GM19372 (cell line): Measurements from ENCODE around the gene PTPRT.

Source experiments
- ATAC-seq: cut with Tn5 transposase; IDR thresholded peaks from one replicate; pipeline ENCODE4 v1.9.1; 2021; ENCODE audit warnings: mild to moderate bottlenecking, low read depth, moderate library complexity; ENCODE audit not compliant: unreplicated experiment

PTPRT gene

DNA sequence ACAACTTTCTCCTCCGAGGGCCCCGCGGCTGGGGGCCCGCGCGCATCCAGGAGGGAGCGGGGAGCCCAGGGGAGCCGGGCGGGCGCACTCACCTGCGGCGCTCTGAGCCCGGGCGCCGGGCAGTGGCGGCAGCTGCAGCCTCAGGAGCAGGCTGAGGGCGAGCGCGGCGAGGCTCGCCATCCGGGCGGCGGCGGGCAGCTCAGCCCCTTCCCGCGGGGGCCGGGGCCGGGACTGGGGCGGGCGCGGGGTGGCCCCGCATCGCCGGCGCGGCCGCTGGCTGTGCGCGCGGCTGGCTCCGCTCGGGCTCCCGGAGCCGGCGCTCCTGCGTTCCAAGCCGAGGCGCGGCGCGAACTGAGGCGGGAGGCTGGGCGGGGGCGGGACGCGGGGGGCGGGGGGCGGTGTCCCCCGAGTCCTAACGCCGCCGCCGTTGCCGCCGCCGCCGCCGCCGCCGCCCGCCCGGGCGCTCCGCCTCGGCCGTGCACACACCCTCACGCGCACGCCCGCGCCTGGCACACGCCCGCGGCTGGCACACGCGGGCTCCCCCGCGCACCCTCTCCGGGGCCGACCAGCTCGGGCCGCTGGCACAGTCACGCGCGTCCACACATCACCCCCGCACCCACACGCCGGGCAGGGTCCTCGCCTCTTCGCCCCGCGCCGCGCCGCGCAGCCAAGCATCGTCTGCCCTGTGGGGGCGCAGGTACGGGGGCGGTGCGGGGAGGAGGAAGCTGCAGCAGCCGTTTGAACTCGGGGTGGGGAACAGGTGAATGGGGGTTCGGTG, at the start of gene PTPRT:
Gene PTPRT (minus strand): TSS at position 353 of the 778 bp plus-strand sequence. CDS start 173 bp downstream, at position 180.
- no peak for ATAC-seq

DNA sequence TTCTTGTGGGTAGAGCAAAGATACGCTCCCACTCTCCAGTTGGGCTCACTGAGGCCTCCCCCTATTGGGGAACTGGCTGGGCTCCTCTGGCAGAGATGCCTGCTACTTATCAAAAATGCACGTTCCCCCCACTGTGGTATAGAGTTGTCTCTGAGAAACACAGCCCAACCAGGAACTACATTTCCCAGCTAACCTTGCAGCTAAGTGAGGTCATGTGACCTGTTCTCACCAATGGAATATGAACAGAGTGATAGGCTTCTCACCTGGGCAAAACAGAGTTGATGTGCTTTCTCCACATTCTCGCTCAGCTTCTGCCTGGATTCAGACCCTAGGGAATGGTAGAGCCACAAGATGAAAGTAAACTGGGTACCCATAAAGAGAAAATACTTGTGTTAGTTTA, 49.1 kb upstream of the PTPRT start:
- ATAC-seq, result no peak

DNA sequence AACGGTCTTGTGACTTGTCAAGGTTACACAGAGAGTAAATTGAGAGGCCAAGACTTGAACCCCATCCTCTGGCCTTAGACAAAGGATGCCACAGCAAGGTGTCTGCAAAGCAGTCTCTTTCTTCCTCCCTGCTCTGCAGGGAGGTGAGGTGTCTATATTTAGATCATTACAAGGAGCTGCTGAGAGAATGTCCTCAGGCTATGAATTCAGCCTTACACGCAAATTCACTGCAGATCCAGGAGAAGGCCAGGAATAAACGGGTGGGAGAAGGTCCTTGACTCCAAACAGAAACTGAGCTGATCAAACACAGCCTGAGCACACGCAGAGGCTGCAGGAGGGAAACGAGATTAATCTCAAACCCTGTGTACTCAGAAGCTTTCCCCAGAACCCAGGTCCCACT, 48.6 kb upstream of the PTPRT start:
- no peak for ATAC-seq

DNA sequence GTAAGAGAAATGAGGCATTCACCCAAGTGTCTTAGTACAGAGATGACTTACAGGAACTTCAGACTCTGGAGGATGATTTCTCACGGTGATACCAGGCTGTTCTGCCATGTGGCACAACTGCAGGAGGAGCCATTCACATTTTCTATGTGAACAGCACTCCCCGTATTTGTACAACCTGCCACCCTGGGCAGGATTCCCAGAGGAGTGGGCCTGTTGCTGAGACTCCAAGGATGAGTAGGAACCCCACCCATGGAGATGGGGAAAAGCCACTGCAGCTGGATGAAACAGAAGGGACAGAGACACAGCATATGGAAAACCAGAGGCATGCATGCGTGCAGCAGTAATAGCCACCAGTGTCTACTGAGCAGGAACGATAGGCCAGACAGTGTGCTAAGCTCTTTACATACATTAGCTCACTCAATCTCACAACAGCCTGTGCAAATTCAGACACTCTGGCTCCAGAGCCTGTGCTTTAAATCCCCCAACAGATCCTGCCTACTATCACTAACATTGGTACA, 48.0 kb upstream of the PTPRT start:
- no peak for ATAC-seq

DNA sequence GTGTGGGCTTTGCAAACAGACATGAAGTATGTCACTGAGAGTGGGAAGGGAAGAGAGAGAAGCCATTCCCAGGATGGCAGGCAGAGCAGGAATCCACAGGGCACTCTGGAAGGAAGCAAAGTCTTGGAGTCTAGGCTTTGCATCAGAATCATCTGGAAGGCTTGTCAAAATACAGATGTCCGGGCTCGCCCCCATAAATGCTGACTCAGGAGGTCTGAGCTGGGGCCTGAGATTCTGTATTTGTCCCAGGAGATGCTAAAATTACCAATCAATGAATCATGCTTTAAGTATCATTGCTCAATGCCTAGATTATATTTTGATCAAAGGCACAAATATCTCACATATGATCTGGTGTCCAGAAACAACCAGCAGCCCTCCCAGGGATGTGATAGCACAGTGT, 46.3 kb upstream of the PTPRT start:
- ATAC-seq, result no peak

DNA sequence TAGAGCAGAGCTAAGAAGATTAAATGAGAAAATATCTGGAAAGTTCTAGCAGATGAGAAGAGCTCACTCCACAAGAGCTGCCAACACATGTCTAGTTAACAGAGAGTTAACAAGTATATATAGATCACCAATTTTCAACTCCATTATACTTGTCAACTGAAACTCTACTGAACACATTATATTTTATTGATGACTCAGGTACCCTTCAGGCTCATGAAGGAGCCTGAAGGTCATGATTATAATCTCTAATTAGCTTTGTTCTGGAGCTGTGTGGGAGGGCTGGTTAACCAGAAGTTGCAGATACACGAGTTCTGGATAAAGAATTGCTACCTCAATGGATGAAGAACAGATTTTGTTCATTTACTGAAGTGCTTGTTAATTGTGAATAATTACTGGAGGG, 42.1 kb upstream of the PTPRT start:
- ATAC-seq, result no peak

DNA sequence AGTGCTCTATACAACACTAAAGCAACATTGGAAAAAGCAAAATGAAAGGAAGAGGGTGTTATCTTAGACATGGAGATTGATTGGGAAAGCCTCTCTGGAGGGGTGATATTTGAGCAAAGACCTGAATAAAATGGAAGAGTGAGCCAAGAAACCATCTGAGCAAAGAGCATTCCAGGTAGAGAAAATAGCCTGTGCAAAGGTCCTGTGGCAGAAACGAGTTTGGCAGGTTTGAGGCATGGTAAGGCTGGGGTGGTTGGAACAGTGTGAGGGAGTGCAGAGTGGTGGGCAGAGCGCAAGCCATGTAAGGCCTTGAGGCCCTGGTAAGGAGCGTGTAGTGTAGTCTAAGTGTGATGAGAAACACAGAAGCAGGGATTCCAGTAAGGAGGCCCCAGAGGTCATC, 40.0 kb upstream of the PTPRT start:
- ATAC-seq, result no peak

DNA sequence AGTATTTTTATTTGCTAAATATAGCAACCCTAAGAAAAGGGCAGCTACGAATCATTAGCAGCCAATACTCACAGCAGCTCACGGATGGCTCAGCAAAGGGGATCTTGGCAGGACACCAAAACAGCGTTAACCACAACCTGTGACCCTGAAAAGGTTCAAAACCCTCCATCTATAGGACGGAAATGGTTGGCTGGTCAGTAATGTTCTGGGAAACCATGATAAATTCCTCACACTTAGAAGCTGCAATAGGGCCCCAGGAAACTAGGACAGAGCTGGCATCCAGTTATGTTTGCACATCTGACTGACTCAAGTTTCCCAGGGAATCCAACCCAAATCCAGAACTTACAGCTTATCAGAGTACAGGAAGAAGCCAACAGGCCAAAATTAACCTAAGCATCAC, 30.9 kb upstream of the PTPRT start:
- no peak for ATAC-seq

DNA sequence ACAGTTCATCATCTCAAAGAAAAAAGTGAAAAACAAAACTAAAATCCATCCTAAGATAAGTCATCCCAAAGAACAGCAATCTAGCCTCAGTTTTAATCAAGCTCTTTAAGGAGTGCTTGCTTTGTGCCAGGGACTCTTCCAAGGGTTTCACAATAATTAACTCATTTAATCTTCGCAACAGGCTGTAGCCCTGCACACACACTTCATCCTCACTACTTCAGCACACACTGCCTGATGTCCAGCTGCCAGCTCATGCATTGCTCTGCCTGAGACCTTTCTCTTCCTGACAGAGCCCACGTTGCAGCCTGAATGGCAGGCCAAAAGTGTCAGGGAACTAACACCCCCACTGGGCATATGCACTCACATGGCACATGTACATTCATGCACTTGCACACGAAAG, 21.2 kb upstream of the PTPRT start:
- no peak for ATAC-seq

DNA sequence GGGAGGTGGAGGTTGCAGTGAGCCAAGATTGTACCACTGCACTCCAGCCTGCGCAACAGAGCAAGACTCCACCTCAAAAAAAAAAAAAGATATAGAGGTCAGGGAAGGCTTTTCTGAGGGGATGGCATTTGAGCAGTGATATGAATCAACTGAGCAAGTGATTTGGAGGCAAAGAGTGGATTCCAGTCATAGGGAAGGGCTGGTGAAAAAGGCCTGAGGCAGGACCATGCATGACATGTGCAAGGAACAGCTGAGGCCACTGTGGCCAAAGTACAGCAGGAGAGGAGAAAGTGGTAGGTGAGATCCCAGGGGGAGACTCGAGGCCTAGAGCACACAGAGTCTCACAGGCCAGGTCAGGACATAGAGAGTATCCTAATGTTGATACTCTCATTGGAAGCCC, 20.1 kb upstream of the PTPRT start:
- no peak for ATAC-seq

DNA sequence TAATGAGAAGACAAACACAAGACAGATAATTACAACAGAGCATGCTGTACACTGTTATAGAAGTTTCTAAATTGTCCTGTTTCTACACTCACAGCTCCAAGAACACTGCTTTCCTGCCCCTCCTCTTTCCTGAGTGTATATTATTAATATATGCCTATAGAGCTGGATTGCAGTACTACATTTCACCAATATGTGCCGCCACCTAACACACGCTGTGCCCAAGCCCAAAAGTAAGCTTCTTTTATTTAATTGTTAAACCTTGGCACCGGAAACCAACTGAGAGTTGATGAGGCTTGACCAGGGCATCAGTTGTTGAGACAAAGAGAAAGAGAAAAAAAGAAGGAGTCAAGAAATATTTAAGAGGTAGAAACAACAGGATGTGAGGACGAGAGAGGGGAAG, 16.0 kb upstream of the PTPRT start:
- ATAC-seq, result no peak

DNA sequence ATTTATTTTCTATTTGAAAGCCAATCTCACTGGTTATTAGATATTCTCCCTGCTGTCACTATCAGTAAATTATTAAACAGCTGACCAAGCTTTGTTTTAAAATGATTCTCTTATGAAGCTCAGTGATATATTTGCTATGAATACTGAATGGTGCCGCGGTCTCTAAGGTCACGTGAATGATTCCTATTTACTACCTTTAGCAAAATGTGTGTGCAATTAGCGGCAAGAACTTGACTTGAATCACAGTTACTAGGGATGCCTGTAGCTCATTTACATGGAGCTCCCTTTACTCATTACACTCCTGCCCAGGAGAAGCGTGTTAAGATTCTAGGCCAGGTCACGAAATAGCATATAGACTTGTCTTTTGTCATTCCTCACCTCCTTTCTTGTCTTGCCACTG, 12.4 kb upstream of the PTPRT start:
- no peak for ATAC-seq

DNA sequence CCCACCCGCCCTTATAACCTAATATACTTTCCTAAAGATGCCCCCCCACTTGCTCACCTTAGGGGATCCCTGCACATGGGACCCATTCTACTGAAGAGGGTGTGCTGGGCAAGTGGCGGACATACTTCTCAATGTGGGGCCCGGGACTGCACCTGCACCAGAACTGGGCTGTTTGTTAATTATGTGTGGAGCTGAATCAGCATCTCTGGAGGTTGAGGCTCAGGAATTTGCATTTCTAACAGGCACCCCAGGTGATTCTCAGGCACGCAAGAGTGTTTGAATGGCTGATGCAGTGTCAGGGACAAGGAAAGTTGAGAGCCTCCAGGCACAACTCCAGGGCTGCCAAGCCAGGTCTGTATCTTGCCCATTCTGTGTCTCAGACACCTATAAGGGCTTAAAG, 8.9 kb upstream of the PTPRT start:
- no peak for ATAC-seq

DNA sequence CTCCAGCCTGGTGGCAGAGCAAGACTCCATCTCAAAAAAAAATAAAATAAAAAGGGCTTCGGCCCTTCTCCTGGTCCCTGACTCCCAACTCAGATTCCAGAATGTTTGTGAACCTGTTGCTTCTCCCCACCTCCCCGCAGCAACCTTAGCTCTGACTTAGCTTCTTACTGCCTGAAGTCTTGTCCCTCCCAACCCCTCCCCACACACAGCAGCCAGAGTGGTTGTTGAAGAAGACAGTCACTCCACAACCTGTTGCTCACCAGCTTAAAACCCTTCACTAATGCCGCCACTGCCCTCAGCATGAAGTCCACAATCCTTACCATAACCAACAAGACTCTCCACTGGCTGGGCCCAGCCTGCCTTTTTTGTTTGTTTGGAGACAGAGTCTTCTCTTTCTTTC, 6.5 kb upstream of the PTPRT start:
- no peak for ATAC-seq

DNA sequence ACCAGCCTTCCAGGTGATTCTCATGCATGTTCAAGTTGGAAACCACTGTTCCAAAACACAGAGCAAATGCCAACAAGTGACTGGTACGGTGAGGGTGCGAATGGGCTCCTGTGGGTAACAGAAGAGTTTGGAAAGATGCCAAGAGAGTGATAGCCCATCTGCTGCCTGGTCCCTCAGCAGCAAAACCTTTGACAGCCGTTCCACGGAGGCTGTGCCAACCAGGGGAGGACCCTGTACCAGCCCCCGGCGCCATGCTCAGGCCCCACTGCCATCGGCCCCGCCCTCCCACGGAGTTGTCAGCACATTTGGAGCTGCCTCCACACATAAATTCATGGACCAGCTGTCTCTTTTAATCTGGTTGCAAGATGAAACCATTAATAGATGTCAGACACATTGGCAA, 4.4 kb upstream of the PTPRT start:
- ATAC-seq, result no peak

DNA sequence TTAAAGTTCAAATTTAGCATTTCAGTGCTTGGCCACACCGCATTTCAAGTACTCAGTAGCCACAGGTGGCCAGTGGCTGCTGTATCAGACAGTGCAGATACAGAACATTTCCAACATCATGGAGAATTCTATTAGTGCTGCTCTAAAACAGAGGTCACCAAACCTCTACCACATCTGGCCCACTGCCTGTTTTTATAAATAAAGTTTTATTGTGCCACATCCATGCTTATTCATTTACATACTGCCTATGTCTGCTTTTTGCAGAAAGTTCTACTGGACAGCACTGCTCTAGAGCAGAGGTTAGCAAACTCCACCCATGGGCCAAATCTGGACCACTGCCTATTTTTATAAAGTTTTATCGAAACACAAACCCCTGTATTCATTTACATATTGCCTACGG, 3.7 kb upstream of the PTPRT start:
- no peak for ATAC-seq

DNA sequence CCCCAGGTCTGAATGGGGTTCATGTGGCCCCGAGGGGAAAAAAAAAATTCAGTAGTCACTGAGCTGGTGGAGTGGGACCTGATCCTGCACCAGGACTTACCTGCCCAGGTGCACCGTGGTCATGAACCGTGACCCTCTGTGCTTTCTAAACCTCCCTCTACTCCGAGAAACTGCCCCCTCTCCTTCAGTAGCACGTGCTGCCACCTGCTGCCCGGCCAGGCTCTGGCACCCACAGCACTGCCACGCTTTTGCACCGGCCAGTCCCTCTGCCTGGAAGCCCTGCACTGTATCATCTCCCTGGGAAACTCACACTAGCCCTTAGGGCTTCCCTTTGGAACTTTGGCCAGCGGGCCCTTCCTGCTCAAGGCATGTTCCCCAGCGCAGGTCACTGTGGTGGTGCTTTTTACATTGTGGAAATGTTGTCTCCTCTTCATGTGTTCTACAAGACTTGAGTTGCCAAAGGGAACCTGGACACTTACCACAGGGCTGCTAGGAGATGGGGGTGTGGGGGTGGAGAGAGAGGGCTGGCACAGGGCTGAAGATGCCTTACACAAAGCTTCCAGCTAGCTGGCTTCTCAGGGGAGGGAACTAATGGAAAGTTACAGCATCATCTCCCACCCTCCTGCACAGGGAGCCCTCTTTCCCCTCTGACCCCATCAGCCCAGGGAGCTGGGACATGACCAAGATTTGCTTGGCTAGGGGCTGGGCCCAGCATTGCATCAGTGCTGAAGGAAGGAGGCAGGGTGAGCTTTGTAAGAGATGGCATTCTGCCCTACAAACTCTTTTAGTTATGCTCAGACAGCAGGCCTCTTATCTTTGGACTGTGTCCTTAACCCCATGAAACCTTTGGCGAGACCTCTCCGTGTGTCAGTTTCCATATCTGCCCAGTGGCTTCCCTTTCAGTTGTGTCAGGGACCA, 2.5 kb upstream of the PTPRT start:
- no peak for ATAC-seq

DNA sequence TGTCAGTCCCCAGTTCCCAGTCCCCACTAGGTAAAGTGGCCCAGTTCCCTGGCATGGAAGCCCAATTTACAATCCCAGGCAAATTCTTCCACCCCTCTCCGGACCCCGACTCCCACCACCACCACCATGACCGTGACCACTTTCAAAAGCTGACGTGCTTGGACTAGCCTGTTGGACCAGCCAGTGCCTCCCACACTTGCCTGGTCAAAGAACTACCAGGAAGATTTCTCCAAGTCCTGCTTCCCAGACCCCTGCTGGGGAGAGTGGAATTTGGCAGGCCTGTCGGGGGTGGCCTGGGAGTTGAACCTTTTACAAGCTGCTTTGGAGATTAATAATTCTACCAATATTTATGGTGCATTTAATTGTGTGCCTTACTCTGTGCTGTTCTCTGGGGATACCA, 1.4 kb upstream of the PTPRT start:
- no peak for ATAC-seq

DNA sequence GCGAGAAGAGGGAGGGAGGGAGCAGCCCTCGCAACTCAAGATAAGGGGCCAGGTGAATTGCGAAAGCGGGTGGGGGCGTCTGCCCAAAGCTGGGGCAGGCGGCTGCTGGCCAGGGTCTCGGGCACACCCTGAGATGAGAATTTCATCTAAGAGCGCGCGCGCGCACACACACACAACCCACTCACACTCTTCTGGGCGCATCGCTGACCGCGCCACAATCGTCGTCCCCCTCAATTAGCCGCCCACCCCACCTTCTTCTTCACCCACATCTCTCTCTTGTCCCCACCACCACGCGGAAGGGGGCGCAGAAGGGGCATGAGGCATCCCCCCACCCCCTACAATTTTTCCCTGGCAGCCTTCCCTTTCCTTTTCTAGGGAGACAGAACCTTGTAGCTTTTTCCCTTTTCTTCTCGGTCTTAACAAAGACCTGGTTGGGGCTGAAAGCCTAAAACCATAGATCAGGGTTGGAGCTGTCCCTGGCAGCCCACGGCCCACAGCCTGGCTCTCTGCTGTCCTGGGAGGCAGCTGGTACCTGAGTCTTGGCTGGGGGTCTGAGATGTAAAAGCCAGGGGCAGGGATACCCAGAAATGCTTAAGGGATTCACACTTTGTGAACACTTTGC, 737 bp upstream of the PTPRT start:
- ATAC-seq, result no peak

DNA sequence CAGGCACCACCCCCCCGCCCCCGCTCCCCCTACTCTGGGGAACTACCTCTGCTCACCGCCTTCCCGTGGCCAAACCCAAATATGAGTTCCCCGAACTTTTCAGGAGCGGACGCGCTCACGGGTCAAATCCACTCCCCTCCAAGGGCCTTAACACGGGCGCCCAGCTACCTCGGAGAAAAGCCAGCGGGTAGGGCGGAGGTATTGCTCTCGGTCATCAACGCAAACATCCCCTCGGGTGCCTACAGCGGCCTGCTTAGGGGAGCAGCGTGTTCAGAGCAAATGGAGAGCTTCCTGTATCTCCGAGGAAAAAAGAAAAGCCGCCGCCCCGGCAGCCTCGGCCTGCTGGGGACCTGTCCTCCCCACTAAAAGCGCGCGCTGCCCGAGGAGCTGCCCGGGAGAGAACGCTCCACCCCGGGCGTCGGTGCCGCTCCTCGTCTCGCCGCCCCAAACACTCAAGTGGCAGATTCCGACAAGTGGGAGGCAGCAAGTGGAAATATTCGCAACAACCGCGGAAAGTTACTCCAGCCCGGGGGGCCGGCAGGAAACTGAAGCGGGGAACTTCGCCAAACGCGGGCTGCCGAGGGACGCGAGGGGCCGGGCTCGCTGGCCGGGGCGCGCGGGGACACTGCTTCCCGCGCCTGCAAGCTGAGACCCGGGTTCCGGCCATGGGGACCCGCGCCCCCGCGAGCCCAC, 699 bp downstream of the PTPRT start:
- no peak for ATAC-seq

DNA sequence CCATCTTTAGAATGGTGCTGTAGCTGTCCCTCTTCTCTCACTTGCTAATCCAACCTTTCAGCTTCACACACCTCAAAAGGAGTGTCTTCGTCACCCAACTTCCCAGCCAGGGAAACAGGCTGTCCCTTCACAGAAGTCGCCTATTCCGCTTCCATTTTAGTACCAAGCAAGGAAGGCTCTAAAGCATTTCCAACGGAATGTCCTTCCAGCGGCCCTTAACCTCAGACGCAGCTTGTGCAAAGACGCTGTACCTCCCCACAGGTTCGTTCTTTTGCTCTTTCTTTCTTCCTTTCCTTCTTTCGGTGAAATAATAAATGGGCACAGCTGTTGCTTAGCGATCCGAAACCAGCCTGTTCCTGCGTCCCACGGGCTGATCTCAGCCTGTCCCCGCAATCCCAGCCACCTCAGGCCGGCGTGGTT, 1.5 kb downstream of the PTPRT start:
- no peak for ATAC-seq
